Right kidney (tissue), 1 donor: ENCODE data around the gene GRIN1.

Source experiments
- DNase-seq: peaks from one replicate; pipeline ENCODE4 v3.0.0-alpha.2; 2016

Gene GRIN1

DNA sequence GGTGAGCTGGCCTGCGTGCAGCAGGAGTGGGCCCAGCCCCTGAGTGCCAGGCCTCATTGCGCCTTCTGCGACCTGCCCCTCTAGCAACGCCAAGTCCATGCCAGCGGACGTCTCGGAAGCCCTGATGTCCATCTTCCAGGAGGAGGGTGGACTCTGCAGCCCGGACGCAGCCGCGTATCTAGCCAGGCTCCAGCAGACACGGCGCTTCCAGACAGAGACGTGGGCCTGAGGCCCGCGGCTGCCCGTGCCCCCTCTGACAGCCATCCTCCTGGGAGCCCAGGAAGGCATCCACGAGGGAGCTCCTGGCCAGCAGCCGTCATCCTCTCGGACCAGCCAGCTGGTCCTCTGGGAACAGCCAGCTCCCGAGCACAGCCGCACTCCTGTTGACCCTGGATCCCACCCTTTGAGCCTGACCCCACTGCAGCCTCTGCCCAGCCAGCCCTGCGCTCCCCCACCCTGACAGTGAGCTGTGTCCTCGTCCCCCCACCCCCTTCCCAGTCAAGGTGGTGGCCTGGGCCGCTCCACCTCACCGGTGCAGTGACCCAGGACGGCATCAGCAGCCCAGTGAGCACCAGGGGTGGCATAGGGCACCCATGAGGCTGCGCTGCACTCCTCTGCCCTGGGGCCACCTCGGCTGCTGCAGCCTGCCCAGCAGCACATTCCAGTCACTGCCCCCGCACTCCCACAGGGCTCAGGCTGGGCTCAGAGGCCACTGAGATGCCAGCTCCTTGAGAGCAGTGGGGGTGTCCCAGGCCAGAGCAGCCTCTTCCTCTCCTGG is 77.4 kb downstream of the GRIN1 start:
- no peak for DNase-seq

DNA sequence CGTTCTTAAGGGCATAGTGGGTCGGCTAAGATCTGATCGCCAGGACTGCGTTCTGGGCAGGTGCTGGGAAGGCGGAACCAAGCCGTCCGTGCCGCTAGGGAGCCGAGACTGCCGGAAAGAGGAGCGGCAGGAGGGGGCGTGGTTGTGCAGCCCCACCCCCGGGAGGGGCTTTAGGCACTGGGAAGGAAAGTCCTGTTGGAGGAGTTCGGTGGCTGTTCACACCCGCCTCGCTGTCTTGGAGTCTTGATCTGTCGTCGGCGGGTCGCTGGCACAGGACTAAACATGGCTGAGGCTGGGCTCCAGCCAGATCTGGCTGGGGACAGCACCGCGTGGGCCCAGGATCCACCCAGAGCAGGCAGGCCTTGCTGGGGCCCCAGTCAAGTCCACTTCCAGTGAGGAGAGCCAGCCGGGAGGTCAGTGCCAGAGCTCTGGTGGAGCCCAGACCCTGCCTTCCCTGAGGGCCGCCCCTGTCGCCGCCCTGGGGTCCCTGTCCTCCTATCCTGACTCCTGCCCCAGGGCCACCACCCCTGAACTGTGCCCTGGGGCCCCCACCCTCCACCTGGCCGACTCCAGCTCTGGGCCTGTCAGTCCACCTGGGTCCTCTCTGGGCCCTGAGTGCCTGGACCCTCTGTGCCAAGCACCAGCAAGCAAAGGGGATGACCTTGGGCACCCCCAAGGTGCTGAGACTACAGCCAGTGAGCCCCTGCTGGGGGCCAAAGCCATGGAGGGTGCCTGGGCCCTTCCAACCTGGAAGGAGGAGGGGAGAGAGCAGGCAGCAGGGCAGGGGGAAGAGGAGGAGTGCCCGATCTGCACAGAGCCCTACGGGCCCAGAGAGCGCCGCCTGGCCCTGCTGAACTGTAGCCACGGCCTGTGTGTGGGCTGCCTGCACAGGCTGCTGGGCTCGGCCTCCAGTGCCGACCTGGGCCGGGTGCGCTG is 78.6 kb downstream of the GRIN1 start:
- no peak for DNase-seq

- DNase-seq, result no peak
Observed at GRCh38 chr9:137218212-137218753, 79.3 kb downstream of the GRIN1 start.
